Keratinocyte (primary cell): ENCODE results near the gene RNF130.

Source experiments
- CTCF ChIP-seq, 3 experiments: IDR thresholded peaks in 1 of 3; conservative IDR thresholded peaks in 1 of 3; optimal IDR thresholded peaks in 1 of 3; 2 replicates in 2 of 3; 3 replicates in 1 of 3; pipeline versions ENCODE3 to v1.5.1; 2011; ENCODE audit warnings: low read length in 3 of 3, mild to moderate bottlenecking in 3 of 3, moderate library complexity in 2 of 3, control low read depth in 1 of 3, inconsistent platforms in 1 of 3; ENCODE audit not compliant: insufficient read depth in 2 of 3; ENCODE audit errors: extremely low read depth in 1 of 3
- EZH2 ChIP-seq: IDR thresholded peaks from one replicate; pipeline ENCODE4 v1.6.1; 2012; ENCODE audit warnings: inconsistent platforms, mild to moderate bottlenecking, low read length, moderate library complexity

- TF ChIP-seq CTCF (optimal IDR thresholded peaks at IDR 0.05 in 1 of 3, IDR thresholded peaks at IDR 0.05 in 1 of 3, conservative IDR thresholded peaks at IDR 0.05 in 1 of 3; ENCODE audit: extremely low read depth in 1 of 3, insufficient read depth in 2 of 3, low read length in 3 of 3): no peak
- TF ChIP-seq EZH2: no peak
Measured at GRCh38 chr5:179973391-179973790, 98.2 kb downstream of the RNF130 start.
